A204.1 (cell line): ENCODE results near the gene ELF4.

Experiments
- FAIRE-seq: peaks from 2 replicates; lab custom pipeline; 2012; peaks lifted over from hg19 to GRCh38; lab: Jason Lieb, UNC

Gene ELF4

DNA sequence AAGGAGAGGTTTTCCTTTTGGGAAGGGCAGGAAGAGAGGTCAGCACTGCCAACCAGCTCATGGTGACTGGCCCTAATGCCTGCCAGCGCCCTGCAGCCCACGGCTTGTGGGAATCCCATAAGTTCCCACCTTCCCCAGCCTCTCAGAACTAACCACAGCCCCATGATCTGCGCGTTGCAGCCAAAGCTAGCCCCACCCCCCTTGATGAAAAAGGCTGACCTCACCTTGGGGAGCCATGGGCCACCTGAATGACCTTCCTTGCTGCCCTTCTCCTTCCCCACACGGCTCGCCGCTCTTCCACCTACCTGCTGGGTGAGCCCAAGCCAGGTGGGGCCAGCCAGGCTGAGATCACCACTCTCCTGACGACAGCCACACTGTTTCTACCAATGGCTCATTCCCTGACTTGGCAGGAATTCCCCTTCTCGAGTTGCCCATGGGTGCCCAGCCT is 3.9 kb upstream of the ELF4 start:
- FAIRE-seq: no peak

DNA sequence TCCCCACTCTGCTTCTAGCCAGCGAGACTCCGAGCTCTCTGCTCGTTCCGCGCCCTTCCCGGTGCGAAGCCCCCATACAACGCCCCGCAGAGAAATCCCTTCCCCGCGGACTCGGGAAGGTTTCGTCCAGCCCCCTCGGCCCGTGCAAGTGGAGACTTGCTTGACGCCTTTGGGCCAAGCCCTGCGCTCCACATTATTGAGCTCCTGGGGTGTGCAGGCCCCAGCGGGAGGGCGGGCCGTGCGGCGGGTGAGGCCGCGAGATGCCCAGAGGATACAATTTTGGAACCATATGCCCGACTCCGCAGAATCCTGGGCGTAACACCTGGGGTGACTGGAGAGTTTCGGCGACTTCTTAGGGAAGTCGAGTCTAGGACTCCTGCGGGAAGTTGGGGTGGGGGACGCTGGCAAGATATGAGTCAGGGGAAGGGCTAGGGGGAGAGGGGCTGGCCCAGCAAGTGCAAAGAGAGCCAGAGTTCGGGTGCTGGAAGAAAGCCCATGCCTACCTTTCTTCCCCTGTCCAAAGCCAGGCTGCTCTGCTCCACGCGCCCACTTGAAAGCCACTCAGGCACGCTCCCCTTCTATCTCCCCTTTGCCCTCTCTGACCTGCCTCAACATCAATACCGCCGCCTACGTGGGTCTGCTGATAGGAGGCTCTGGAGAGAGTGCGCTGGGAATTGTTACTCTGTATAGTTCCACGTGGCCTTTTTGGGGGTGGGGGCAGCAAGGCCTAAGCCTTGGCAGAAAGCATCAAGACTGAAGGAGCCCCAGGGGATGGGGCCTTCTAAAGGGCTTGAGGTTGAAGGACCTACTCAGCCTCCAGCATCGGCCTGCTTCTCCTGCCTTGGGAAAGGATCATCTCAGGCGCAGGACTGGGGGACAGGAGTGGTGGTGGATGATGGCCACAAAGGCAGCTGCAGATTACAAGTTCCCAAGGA is 1.2 kb upstream of the ELF4 start:
- no peak for FAIRE-seq

DNA sequence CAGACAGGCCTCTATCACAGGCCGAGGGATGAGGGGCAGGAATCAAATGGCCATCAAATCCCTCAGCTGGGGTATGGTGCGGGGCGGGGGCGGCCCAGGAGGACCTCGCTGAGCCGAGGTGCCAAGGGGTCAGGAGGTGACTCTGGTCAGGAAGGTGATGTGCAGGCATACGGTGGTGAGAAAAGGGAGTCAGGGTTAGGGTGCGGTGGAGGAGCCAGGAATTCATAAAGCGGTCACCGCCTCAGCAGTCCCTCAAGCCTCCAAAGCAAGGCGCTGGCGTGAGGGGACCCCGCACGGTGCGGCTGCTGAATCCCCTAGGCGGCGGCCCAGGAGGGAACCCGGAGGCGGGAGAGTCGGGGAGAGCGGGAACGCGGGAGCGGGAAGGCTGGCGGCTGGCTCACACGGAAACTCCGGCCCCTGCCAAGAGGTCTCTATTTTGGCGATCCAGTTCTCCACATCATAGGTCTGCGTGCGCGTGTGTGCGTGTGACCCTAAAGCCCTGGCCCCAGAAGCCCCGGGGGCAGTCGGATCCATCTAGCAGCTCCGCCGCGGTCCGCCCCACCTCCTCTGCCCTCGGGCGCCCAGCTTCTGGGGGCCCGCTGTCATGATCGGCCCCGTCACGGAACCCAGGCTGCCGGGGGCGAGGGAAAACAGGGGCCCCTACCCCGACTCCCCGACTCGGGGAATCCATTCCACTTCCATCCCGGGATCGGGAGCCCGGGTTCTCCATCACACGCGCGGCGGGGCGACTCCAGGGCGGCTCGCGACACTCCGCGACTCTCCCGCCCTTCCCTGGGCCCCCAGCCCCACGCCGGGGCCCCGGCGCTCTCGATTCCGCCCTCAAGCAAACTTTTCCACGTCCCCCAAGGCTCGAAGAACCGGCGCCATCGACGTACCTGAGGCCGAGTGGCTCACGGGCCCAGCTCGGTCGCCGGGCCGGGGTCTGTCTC is 593 bp downstream of the ELF4 start:
- no peak for FAIRE-seq

DNA sequence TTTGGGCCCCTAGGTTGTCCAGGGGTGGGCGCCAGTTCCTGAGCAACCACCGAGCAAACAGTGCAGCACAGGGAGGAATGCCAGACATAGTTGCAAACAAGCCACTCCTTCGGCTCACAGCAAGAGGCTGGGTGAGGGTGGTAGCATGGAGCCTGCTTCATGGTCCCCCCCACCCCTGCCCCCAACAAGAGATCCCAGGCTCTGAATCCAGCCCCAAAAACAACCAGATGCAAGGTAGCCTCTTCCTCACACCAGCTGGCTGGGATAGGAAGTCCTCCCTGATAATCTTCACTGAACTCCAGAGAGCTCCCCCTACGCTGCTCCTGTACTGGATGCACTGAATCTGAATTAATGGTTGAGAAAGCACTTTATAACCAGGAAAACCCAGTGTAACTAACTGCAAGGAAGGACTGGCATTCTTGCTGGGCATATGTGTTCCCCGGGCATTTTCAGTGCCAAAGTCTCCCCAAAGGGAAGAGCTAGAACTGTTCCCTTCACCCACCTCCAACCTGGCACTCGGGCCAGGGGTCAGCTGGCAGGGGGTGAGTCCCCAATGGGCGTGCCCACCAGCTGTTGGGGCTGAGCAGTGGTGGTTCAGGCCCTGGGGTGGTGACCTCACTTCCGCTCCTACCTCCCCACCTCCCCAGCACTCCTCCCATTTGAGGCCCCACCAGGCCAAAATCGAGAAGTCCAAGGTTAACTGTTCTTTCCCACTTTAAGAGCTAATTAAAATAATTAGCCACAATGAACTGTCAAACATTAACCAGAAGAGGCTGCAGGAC is 1.5 kb downstream of the ELF4 start:
- FAIRE-seq: no peak

DNA sequence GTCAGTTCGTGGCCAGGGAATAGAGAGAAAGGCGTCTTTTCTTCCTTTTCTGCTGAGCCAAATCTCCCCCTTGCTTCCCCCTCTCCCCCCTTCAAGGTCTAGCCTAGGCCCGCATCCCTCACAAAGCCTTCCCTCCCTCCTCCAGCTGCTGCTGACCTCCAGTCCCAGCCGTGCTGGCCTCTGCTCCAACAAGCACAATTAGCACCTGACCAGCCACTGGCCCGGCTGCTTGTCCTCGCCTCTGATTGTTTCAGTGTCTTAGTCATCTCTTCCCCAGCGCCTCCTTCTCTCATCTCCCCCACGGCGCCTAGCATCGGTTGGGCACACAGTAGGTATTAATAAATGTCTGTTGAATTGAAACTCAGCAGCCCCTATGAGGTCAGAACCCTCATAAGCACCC is 4.2 kb downstream of the ELF4 start:
- FAIRE-seq: no peak

DNA sequence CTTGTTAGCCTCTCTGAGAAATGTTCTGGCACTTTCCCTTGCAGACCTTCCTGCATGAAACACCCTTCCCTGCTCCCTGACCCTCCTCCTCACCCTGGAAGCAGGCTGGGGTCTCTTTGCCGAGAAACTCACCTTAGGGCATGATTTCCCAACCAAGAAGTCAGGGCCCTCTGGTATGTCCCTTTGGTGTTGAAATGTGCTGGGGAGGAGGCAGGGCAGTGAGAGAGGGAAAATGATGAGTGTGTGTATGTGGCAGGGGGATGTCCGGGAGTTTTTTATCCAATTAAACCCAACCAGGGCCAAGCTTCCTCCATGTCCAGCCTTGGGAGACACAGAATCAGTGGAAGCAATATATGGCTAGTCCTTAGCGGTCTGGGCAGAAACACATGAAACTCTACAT is 5.1 kb downstream of the ELF4 start:
- no peak for FAIRE-seq

DNA sequence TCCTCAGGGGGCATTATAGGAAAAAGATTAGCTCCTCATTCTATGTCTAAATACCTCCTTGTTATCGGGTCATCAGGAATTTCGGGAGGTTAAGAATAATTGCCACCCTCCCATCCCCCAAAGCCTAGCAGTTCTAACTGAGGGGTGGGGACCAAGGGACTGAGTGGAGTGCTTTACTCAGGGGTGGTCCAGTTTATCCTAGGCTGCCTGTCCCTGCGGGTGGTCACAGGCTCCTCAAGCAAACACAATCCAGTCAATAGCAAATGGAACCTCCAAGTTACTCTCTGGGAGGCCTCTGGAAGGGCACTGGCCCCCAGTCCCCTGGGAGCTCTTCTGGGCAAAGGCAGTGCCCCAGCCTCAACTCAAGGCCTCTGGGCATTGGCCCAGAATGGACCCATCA is 6.7 kb downstream of the ELF4 start:
- no peak for FAIRE-seq

DNA sequence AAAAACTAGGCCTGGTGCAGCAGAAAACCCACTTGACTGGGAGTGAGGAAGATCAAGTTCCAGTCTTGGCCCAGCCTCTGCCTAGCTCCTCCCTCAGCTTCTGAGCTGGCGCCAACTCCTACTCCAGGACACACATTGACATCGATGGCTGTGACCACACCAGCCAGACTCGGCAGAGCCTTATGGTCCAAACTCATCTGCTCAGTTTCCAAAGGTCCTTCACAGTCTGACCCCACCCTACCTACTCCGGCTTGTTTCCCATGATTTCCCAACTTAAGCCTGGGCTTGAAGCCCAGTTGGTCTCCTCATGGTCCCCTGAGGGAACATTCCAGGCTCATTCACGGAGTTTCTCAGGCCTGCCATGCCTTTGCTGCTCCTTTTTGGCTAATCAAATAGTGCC is 10.1 kb downstream of the ELF4 start:
- FAIRE-seq: no peak

DNA sequence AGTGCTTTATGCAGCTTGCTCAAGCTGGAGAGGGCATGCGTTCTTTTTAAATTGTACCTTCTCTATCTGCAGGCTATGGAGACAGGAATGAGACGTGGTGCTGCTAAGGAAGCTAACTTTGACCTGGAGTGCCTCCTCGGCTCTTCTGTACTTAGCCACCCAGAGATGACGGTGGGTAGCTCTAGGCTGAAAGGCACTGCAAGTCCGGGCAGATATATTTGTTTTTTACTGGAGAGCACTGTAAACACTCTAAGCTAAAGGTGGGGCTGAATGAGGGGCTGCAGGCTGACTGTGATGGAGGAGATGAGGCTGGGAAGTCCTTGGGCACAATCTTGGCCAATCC is 12.1 kb downstream of the ELF4 start:
- FAIRE-seq: no peak

DNA sequence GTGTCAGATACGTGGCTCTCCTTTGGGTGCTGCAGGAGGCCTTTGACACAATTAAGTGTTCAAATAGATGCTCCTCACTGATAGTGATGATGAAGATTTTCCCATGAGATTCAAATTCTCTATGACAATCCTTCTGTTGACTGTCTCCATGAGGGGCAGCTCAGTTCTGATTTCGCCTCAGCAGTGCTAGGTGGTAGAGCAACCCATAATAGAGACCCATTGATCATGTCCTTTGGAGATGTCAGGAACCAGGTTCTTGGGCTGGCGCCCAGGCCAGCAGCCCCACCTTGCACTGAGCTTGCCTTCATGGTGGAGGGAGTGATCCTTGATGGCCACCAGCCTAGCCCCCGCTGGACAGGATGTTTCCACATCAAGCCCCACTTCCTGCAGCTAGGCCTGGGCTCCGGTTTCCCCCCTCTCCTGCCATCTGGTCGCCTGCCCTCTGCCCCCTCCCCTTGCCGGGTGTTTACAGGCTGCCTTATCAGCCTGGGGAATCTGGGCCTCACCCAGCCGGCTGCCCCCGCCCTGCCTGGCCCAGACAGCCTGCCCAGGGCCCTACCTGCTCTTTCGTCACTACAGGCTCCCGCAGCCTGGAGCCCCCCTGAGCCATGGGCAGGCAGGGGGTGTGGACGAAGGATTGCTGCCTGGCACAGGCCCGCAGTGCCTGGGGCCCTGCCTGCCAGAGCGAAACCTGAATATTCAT is 12.6 kb downstream of the ELF4 start:
- FAIRE-seq: no peak

DNA sequence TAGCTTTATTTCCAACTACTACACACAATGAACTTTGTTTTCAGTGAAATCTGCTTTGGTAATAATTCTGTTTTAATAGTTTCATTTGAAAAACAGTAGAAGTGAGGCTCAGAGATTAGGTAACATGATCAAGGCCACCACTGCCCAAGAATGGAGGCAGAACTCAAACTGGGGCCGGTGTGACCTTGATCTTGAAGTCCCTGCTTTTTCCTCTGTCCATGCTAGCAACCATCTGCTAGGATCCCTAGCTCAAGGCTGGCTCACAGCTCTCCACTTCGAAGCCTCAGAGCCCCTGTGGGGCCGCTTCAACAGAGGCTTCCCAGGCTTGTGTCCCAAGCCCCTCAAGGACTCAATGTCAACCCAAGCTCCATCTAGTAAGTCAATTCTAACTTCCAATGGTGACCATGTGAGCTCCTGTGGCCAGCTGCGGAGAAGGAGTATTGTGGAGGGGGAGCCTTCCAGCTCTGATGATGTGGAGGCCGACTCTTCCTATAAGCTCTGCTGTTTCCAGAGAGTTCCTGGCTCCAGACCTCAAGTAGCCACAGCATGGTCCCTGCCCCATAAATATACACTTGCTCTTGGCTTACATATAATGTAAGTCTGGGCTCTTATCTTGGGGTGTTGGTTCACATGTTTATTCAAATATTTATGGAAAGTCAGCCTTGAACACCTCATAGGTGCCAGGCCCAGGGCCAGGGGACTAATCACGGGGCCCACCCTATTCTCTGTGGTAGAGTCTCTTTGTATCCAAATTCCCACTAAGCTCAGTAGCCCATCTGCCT is 14.9 kb downstream of the ELF4 start:
- FAIRE-seq: no peak

DNA sequence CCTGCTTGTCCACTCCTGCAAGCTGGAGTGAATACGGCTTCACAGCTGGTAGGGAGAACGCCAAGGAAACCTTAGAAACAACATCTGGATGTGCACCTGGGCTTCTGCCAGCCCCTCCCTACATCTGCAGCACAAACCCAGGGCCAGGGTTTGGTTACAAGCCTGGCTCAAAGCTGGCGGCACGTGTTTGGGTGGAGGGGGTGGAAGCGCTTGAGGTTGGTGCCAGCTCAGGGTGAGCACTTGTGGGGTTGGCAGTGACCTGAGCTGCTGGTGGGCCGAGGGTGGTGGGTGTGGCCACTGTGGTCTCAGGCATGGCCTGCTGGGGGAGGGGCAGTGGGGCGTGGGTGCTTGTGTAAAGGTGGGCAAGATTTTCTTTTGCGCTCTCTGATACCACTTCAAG is 15.6 kb downstream of the ELF4 start:
- FAIRE-seq: no peak

DNA sequence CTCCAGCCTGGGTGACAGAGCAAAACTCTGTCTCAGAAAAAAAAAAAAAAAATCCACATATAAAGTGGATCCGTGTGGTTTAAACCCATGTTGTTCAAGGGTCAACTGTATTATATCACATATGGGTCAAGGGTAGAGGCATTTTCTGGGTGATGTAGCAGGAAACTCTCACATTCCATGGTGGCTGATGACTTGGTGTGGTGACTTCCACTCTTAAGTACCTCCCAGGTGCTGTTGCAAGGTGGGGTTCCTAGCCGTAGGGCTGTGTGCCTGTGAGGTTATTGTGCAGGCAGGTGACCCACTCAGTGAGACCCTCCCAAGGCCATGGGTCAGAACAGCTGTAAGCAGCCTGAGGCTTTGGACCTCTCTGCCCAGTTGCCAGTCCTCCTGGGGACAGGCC is 17.0 kb downstream of the ELF4 start:
- FAIRE-seq: no peak

DNA sequence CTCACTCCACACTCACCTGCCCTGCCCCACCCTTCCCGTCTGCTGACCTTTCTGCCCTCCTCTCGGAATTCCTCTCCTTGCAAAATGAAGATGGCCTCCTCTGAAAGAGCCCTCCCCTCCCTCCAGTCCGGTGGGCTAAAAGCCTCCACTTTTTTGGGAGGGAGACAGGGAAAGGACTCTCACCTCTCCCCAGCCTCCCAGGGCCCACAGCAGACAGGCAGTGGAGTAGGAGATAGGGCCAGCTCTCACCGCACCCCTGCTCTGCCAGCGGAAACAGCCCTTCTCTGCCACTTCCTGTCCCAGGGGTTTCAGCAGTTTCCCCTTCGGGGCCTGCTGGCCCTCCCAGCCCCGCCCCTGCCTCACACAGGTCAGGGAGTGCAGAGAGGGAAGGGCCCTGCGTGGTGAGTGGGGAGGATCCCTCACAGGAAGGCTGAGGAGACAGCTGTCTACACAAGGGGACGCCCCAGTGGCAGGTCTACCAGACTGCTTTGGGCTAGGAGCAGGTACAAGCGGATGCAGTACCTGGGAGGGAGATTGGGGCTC is 18.2 kb downstream of the ELF4 start:
- no peak for FAIRE-seq

DNA sequence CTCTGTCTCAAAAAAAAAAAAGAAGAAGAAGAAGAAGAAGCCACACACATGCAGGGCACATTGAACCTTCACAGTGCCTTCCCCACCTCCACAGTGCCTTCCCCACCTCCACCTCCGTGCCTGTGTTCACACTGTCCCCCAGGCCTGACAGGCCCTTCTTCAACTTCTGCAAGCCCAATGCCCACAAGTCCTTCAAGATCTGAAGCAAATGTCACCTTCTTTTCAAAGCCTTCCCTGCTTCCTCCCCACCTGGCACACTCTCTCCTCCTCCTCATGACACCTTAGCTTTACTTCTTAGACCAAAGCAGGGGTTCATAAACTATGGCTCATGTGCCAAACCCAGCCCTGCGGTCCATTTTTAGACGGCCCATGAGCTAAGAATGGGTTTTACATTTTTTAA is 19.9 kb downstream of the ELF4 start:
- no peak for FAIRE-seq

DNA sequence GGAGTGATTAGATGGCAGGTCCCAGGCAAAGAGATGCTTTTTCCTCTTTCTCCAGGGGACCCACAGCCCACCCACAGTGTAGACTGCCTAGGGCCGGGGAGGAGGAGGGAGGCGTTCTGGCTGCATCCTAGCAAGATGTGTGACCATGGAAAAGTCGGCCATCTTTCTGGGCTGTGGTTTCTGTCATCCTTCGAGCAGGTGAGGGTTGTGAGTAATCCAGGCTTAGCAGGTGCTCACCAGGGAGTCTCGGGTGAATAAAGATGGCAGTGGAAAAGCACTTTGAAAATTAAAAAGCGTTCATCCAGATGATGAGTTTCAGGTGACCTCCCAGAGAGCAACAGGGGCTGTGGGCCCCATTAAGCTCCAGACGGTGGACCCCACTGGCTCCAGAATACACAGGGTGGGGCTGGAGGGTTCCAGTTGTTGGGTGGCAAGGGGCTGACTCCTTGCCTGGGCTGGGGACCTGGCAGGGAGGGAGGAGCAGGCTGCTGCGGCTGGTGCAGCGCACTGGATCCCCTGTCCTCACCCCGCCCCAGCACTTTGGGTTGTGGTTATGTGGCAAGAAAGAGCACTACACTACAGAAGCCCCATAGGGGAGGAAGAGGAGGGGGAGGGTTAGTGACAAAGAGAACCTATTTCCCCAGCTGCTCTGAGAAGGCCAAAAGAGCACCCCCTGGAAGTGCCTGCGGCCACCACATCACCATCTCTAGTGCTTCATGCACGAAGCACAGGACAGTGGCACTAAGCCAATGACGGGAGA is 23.7 kb downstream of the ELF4 start:
- no peak for FAIRE-seq

DNA sequence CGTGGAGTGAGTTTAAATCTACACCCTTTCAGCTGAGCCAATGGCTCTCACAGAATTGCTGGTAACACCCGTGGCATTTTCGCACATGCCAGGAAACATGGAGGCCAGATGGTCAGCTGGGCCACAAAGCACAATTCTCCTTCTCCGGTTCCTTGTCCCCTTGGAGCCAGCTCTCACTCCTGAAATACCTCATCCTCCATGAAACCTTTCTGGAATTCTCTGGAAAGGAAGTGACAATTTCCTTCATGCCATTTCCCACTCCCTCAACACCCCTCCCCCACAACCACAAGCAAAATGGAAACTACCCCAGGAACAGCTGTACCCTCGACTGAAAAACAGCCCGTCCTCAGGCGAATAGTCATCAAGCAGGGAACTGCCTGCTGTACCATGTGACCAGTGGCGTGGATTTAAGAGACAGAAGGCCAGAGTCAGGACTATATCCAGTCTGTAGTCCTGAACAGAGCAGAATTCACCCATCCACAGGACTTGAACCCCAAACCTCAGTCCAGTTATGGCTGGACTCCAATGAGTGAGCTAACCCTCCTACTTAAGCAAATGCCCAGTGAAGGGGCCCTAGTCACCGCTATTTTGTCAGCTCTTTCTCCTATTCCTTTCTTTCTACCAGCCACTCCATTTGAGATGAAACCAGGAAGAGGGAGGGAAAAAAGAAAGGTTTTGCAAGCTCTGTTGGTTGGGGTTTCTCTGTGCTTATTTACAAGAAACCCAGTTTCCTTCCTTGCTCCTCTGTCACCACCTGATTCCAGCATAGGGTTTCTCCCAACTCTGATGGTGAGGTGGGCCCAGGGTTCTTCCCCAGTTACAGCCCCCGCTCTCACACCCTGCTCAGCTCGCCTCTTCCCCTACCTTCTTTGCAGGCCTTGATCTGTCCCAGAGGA is 24.5 kb downstream of the ELF4 start:
- FAIRE-seq: no peak

DNA sequence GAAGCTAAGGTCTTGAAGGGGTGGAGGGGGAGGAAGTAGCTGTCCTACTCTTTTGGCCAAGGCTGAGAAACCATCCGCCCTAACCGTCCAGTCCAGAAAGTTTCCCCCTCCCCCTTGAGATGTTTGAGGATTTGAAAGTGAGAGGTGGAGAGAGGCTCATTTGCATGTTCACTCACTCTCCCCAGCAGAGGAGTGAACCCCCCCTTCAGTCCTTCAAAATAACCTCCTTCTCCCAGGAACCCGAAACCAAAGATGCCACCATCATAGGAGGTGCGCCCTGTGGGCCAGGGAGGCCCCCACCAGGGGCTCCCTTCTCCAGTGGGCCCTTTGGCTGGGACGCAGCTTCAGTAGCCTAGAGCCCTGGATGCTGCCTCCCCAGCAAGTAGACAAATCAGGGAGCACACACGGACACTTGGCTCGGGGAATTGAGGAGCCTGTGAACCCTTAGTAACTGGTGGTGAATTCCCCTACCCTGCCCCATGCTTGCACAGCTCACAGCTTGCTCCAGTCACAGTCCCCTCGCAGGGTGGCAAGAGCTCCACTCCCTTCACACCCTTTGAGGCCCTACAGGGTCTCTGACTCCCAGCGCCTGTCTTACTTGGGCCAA is 25.6 kb downstream of the ELF4 start:
- no peak for FAIRE-seq
